Measurements from ENCODE around the gene KCTD16.

Gene KCTD16

GRCh38 chr5:144265643-144266247, 95.1 kb downstream of the KCTD16 start:
- no peak for DNase-seq (ENCODE audit: extremely low read depth, low read depth)
- H3K4me3 ChIP-seq (replicated peaks; ENCODE audit: low read depth, low read length), result no peak overlapping the region
- no peak for TF ChIP-seq CTCF (IDR thresholded peaks at IDR 0.05; ENCODE audit: low read depth, low read length, missing control alignments)

- no peak for TF ChIP-seq CTCF (IDR thresholded peaks at IDR 0.05; ENCODE audit: low read depth, low read length, missing control alignments)
- no peak for DNase-seq (ENCODE audit: extremely low read depth, low read depth)
- H3K4me3 ChIP-seq (replicated peaks; ENCODE audit: low read depth, low read length), result no peak overlapping the region
Observed at GRCh38 chr5:144267961-144268513, 97.4 kb downstream of the KCTD16 start.

- no peak for TF ChIP-seq CTCF (IDR thresholded peaks at IDR 0.05; ENCODE audit: low read depth, low read length, missing control alignments)
- no peak for DNase-seq (ENCODE audit: extremely low read depth, low read depth)
- H3K4me3 ChIP-seq (replicated peaks; ENCODE audit: low read depth, low read length), result no peak overlapping the region
Observed at GRCh38 chr5:144273232-144274027, 102.8 kb downstream of the KCTD16 start.

GRCh38 chr5:144275329-144275728, 104.7 kb downstream of the KCTD16 start:
- H3K4me3 ChIP-seq (replicated peaks; ENCODE audit: low read depth, low read length), result no peak overlapping the region
- no peak for TF ChIP-seq CTCF (IDR thresholded peaks at IDR 0.05; ENCODE audit: low read depth, low read length, missing control alignments)
- no peak for DNase-seq (ENCODE audit: extremely low read depth, low read depth)

GRCh38 chr5:144276034-144276822, 105.6 kb downstream of the KCTD16 start:
- H3K4me3 ChIP-seq (replicated peaks; ENCODE audit: low read depth, low read length), result no peak overlapping the region
- no peak for TF ChIP-seq CTCF (IDR thresholded peaks at IDR 0.05; ENCODE audit: low read depth, low read length, missing control alignments)
- no peak for DNase-seq (ENCODE audit: extremely low read depth, low read depth)

- no peak overlapping the region for H3K4me3 ChIP-seq (replicated peaks; ENCODE audit: low read depth, low read length)
- no peak for DNase-seq (ENCODE audit: extremely low read depth, low read depth)
Observed at GRCh38 chr5:144281784-144282183, 111.1 kb downstream of the KCTD16 start.

More at GRCh38 chr5:144281784-144282183, 111.1 kb downstream of the KCTD16 start:
- TF ChIP-seq CTCF (IDR thresholded peaks at IDR 0.05; ENCODE audit: low read depth, low read length, missing control alignments), result no peak
